Measurements from ENCODE around the gene LYVE1.

GRCh38 chr11:10604798-10605197 lies 36.3 kb upstream of the LYVE1 start:
- no peak for TF ChIP-seq CTCF (conservative IDR thresholded peaks at IDR 0.05; ENCODE audit: low read depth, low read length)
- TF ChIP-seq EZH2 (IDR thresholded peaks at IDR 0.05; ENCODE audit: borderline replicate concordance, low read depth, low read length, poor library complexity, severe bottlenecking): no peak

Measured in A673 (cell line).